ENCODE data around the gene PTTG2. TPM values are rescaled to one million over a fixed set of nuclear protein-coding genes. Genes with fewer than 3 reads are reported as not detected.
"Not testable (repeated sequence)": the region's sequence is repeated elsewhere in the genome, so short reads cannot be mapped to it uniquely, and the experiment has no call there.

Gene PTTG2
- total RNA-seq, 1 experiment from 2014 or later, result not detected

GRCh38 chr4:37956941-37957340, 3.3 kb upstream of the PTTG2 start:
- DNase-seq (ENCODE audit: low read depth), result no peak

GRCh38 chr4:37958932-37959331, 1.3 kb upstream of the PTTG2 start:
- no peak for DNase-seq (ENCODE audit: low read depth)

GRCh38 chr4:37960679-37961450, 667 bp downstream of the PTTG2 start:
- no peak for DNase-seq (ENCODE audit: low read depth)

- no peak for DNase-seq (ENCODE audit: low read depth)
Measured at GRCh38 chr4:37964734-37965457, 4.7 kb downstream of the PTTG2 start.

- no peak for DNase-seq (ENCODE audit: low read depth)
Measured at GRCh38 chr4:37966044-37966443, 5.8 kb downstream of the PTTG2 start.

- DNase-seq (ENCODE audit: low read depth), result peak; percentile 8
Measured at GRCh38 chr4:37967736-37968135, 7.5 kb downstream of the PTTG2 start.

- DNase-seq (ENCODE audit: low read depth), result peak; percentile 9
Measured at GRCh38 chr4:37968747-37969146, 8.5 kb downstream of the PTTG2 start.

GRCh38 chr4:37970702-37971101, 10.5 kb downstream of the PTTG2 start:
- DNase-seq (ENCODE audit: low read depth), result peak; percentile 70

- DNase-seq (ENCODE audit: low read depth), result no peak
Measured at GRCh38 chr4:37971202-37971601, 11.0 kb downstream of the PTTG2 start.

GRCh38 chr4:37973441-37973840, 13.2 kb downstream of the PTTG2 start:
- no peak for DNase-seq (ENCODE audit: low read depth)

GRCh38 chr4:37975321-37975822, 15.2 kb downstream of the PTTG2 start:
- DNase-seq (ENCODE audit: low read depth), result not testable (repeated sequence)

GRCh38 chr4:37976507-37976906, 16.3 kb downstream of the PTTG2 start:
- DNase-seq (ENCODE audit: low read depth), result no peak

- DNase-seq (ENCODE audit: low read depth), result peak; percentile 71
Measured at GRCh38 chr4:37976991-37977470, 16.8 kb downstream of the PTTG2 start.

GRCh38 chr4:37977471-37978247, 17.5 kb downstream of the PTTG2 start:
- DNase-seq (ENCODE audit: low read depth), result peak; percentile 72

- DNase-seq (ENCODE audit: low read depth), result peak; percentile 14
Measured at GRCh38 chr4:37978248-37978924, 18.2 kb downstream of the PTTG2 start.

GRCh38 chr4:37980246-37980645, 20.0 kb downstream of the PTTG2 start:
- DNase-seq (ENCODE audit: low read depth), result no peak

GRCh38 chr4:37981425-37981824, 21.2 kb downstream of the PTTG2 start:
- DNase-seq (ENCODE audit: low read depth), result no peak

GRCh38 chr4:37981844-37982720, 21.9 kb downstream of the PTTG2 start:
- DNase-seq (ENCODE audit: low read depth), result peak; percentile 49

GRCh38 chr4:37982736-37983135, 22.5 kb downstream of the PTTG2 start:
- DNase-seq (ENCODE audit: low read depth), result no peak

GRCh38 chr4:37983951-37984350, 23.8 kb downstream of the PTTG2 start:
- DNase-seq (ENCODE audit: low read depth), result no peak

Data from LHCN-M2 (cell line).